Activated CD4-positive, alpha-beta T cell treated with anti-CD3 and anti-CD28 coated beads, Interleukin-2, Interleukin-6, amounts not matched to agents 100 ng/mL and 50 ng/mL, durations not matched to agents 16 hours and 8 hours (primary cell): Measurements from ENCODE around the gene CD52.

Experiments
- DNase-seq: peaks from one replicate; pipeline ENCODE4 v3.0.0-alpha.2; 2020

CD52 gene

DNA sequence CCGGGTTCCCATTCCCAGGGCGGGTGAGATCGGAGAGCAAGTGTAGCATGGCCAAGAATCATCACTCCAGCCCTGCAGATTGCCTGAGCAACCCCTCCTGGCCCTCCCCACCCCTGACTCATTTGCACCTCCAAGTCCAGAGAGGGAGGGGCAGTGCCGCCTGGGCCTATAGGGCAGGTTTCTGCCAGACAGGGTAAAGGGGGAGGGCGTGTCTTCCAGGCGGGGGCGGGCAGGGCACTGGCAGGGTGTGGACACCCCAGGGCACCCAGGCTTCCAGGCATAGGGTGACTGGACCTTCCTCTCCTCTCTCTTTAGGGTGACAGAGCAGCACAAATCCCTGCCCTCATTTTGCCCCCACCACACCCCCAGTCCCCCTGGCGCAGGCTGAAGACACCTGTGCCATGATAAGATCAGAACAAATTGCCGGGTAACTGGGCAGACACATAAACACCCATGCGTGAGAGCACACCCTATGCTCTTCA lies 39.4 kb downstream of the CD52 start:
- no peak for DNase-seq

DNA sequence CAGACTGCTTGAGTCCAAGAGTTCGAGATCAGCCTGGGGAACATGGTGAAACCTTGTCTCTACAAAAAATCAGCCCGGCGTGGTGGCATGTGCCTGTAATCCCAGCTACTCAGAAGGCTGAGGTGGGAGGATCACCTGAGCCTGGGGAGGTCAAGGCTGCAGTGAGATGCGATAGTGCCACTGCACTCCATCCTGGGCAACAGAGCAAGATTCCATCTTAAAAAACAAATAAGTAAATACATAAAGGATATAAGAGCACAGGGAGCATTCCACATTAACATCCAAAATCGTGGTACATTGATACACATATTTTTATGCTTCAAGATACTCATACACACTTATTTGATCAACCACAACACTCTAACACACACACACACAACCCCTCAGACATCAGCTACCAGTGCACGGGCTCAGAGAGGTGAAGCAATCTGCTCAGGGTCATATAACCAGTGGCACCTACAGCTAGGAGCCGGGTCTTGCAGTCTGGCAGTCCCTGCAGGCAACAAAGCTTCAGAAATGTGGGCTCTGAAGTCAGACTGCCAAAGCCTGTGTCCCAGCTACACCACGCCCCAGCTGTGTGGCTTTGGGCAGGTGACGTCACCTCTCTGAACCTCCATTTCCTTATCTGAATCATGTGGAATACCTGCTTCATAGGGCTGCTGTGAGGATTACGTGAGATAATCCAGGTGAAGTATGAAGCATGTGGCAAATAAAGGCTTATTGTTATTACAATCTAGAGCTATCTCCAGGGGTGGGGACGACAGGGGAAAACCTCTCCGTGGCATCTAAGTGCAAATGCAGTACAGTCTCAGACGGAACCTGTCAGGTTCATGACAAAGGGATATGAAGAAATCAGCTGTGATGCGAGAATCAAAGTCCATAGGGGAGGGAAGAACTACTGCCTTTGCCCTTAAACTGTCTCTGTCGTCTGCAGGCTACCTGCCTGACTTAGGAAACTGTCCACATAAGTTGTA lies 40.9 kb downstream of the CD52 start:
- peak; percentile 57 for DNase-seq

DNA sequence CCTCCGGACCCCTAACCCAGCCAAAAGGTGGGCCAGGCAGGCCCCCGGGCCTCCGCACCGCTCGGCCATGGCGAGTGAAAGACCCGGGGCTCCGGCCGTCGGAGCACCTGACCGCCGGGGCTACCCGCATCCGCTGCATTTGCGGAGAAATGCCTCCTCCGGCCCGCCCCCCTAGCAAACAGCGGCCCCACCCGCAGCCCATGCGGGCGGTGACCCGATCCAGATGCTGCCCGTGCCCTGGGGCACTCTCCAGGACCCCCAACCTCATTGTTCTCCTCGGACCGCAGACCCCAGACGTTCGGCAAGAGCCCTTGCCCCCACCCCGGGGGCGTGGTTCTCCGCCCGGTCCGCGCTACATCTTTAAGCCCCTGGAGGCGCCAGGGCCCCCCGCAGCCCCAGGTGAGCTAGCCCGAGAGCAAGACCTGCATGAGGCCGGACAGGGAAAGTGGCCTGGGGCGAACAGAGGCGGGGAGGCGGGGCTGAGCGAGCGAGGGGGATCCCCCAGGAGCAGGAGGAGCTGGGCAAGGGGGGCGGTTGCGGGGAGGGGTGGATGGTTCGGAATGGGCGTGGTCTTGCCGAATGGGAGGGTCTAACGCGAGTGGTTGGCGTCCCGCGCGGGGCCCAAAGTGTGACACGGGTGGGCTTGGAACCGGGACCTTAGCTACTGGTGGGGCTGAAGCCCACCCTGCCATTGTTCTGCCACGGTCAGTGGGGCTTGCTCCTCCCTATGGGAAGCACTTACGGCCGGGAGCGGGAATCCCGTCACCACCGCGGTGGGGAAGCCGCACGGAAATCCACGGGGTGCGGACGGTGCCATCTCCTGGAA lies 42.4 kb downstream of the CD52 start:
- DNase-seq, result peak; percentile 12

DNA sequence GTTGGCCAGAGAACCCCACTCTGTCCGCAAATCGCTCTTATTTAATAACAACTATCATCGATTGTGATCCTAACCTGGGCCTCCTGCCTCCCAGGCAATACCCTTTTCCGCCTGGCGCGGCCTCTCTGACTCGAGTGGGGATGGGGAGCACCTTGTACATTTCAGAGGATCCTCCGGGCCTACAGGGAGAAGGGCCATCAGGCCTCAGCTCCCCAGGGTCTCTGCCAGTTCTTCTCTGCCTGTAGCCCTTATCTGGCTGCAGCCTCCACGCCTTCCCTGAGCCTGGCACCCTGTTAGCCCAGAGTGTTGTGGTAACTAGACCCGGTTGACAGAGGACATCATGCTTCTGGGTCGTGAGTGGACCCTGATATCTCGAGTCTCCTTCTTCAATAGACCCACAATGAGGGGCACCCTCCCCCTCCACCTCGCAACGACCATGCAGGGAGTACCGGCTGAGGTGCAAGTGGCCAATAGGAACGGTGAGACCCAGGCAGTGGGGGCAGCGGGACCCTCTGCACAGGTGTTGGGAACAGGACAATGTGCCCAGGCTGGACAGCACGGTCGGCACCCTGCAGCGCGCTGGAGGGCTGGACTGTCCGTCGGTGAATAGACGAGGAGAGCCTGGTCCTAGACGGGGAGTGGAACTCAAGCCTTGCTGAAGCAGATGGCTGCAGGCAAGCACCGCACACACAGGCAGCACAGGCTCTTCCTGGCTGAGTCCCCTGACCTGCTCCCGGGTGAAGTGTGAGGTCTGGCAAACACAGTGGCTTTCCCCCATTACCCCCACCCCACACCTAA lies 43.2 kb downstream of the CD52 start:
- no peak for DNase-seq

DNA sequence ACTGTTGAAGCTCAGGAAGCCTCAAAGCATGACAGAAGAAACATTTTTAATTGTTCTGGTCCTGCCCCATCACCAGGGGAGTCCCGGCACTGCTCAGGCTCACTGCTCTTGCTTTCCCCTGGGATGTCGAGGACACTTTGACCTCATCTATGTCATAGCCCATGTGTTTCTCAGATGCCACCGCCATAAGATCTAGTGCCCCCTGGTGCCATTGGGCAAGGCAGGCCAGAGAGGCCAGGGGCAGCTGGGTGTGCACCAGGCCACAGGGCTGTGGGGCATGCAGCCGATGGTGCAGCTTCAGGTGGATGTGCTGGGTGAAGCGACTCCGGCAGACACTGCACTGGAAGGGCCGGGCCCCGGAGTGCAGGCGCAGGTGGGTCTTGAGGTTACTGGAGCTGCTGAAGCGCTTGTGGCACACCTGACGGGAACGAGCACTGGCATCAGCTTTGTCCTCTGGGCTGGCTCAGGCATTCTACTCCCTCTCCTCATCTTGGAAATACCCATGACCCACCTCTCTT lies 43.9 kb downstream of the CD52 start:
- DNase-seq, result no peak

DNA sequence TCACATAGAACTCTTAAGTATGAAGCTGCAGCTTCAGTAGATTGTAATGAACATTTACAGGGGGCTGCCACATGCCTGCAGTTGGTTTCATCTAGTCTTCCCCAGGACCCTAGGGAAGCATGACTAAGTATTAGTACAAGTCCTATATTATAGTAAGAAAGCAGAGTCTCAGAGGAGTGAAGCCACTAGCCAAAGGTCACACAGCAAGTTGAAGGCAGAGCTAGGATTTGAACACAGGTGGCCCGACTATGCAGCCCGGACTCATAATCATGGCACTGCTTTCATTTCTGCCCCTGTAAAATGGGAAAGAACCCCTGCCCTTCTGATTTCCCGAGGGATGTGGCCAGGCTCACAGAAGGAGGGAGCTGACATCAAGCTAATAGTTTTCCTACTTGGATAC lies 44.6 kb downstream of the CD52 start:
- no peak for DNase-seq

DNA sequence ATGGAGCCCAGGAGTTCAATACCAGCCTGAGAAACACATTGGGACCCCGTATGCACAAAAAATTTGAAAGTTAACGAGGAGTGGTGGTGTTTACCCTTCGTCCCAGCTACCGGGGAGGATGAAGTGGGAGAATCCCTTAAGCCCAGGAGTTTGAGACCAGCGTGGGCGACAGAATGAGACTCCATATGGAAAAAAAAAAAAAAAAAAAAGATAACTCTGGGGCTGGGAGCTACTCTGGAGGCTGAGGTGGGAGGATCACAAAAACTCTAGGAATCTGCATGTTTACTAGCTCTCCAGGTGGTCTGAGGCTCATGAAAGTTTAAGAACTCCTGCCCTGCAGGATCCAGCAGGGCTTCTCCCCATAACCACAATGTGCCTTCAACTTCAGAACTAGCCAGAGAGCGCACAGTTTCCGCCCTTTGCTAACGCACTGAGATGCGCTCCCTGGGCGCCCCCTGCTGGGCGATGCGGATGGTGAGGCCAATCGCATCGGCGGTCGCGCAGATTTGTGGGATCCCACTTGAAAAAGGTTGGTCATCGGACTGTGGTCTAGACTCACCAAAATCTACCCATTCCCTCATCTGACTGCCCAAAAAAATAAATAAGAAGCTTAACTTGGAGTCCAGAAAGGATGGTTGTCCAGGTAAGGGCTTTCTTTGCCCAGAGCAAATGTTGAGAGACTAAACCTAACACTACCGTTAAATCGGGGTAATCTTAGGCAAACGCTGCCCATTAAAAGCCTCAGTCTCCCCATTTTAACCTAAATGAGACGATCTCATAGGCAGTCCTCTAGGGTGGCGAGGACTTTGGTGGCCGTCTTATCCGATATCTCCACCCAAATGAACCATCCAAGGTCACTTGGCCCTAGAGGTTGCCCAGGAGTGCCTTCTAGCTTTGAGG lies 46.0 kb downstream of the CD52 start:
- peak; percentile 92 for DNase-seq

DNA sequence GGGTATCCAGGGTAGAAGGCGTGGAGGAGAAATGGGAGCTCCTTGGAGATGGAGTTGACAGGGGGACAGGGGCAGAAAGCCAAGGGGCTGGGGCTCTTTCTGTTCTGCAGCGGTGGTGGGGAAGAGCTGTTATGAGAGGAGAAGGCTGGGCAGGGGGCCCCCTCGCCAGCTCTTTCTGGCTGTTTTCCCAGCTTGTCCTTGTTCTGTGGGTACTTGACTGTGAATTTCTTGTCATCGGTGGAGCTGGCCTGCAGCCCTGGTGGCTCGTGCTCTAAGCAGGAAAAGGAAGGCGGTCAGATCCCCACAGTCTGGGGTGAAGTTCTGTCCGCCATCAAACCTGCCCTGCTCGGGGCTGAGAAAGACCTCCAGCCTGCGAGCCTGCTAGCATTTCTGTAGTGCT lies 47.2 kb downstream of the CD52 start:
- DNase-seq, result no peak

DNA sequence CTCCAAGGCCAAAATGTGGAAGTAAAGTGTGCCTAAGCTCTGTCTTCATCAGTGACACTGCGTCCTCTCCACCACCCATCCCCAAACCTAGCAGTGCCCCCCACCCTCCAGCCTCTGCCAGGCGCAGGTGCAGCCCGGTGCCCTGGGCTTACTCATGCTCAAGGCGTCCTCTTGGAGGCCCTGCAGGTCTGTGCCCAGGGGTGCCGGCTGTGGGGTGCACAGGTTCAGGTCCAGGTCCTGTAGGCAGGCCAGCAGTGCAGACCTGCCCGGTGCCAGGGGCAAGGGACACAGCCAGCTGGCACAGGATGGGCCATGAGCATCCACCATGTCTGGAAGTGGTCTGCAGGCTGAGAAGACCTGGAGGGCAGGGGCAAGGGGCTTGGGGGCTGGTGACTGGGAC lies 49.7 kb downstream of the CD52 start:
- no peak for DNase-seq

DNA sequence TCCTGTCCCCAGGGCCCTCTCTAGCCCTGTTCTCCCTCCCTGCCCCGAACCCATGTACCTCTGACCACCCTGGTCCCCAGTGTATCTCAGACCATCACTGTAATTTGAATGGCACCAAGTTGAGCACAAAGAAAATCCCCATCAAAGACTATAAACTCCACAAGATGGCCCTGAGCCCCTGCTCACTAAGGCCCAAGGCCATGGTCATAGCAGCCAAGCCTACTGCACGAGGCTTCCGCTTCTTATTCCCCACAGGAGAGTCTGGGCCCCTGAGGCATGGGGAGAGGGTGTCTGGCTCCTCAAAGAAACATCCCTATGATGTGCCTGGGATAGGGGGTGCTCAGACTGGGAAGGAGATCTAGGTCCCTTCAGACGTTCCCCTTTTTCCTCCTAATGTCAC lies 50.2 kb downstream of the CD52 start:
- DNase-seq, result no peak

DNA sequence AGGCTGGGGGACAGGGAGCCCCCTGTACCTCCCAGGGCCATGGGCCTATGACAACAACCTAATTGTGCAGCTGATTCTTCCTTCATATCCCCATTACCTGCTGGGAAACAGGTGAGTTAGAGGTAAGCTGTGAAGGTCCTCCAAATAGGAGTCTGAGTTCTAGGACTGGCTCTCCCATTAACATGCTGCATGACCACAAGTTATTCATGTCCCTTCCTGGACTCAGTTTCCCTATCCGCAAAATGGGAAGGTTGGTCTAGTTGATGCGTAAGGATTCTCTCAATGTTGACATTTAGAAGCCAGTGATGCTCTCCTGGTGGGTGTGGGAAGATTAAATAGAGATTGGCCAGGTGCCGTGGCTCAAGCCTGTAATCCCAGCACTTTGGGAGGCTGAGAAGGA lies 50.7 kb downstream of the CD52 start:
- DNase-seq, result no peak
